Kidney (tissue), 14 donors: ENCODE measurements around the gene DPY19L1. TPM values are rescaled to one million over a fixed set of nuclear protein-coding genes. Genes with fewer than 3 reads are reported as not detected.

Source experiments
- DNase-seq, 5 donors: peaks; one replicate each; pipeline ENCODE4 v3.0.0-alpha.2; 2013 to 2020
- FAIRE-seq: peaks from 2 replicates; lab custom pipeline; 2012; peaks lifted over from hg19 to GRCh38; lab: Jason Lieb, UNC
- H3K27ac ChIP-seq, 2 donors: one replicate each; pipeline ENCODE4 v1.7.0; 2013; ENCODE audit warnings: low read depth in 2 of 2, low read length in 2 of 2, inconsistent platforms in 1 of 2
- H3K27me3 ChIP-seq: one replicate; pipeline ENCODE4 v1.7.1; 2013; ENCODE audit warnings: low read length, inconsistent platforms; ENCODE audit not compliant: control insufficient read depth, insufficient read depth
- H3K36me3 ChIP-seq, 3 donors: one replicate each; pipeline versions ENCODE4 v1.7.0 to v1.7.1; 2013; ENCODE audit warnings: low read length in 3 of 3, control low read depth in 1 of 3, inconsistent platforms in 1 of 3; ENCODE audit not compliant: insufficient read depth in 3 of 3, control insufficient read depth in 2 of 3
- H3K4me1 ChIP-seq, 3 donors: one replicate each; pipeline versions ENCODE4 v1.7.0 to v1.7.1; 2013; ENCODE audit warnings: low read length in 3 of 3, inconsistent platforms in 1 of 3, low read depth in 1 of 3; ENCODE audit not compliant: control insufficient read depth in 2 of 3, insufficient read depth in 2 of 3
- H3K4me3 ChIP-seq, 3 donors: one replicate each; pipeline versions ENCODE4 v1.7.0 to v1.8.1; 2013; ENCODE audit warnings: low read length in 3 of 3, control low read depth in 1 of 3, inconsistent platforms in 1 of 3
- H3K9ac ChIP-seq, 3 donors: one replicate each; pipeline versions ENCODE4 v1.7.0 to v1.7.1; 2013; ENCODE audit warnings: low read length in 3 of 3, control low read depth in 1 of 3, inconsistent platforms in 1 of 3
- H3K9me3 ChIP-seq, 3 donors: one replicate each; pipeline versions ENCODE4 v1.7.0 to v1.7.1; 2013; ENCODE audit warnings: low read length in 3 of 3, control low read depth in 1 of 3, inconsistent platforms in 1 of 3; ENCODE audit not compliant: control insufficient read depth in 2 of 3, insufficient read depth in 1 of 3
- intact Hi-C: fragments of 100-400 bp; cut with DNase I; formaldehyde crosslinking; loops from one replicate; pipeline ENCODE4 v1.11.1; 2022
- polyA plus RNA-seq: library from polyadenylated mRNA; stranded (reverse); fragments of 350-450 nt; fragmentation: Illumina TruSeq; extraction: RNeasy Lipid Tissue Mini Kit (QIAGEN cat#74804); gene quantifications from one replicate; pipeline ENCODE4 v1.2.3, GENCODE V29; 2014; ENCODE audit warnings: low read depth, low replicate concordance; ENCODE audit not compliant: insufficient read depth
- total RNA-seq: library from RNA; stranded (reverse); fragmentation: NEBNext Ultra II Directional; extraction: Animal tissue kit (Norgen Biotek cat#: 25700); gene quantifications from one replicate; pipeline ENCODE4 v1.2.1, GENCODE V29; 2021
- TF ChIP-seq, protein P1 (sequence below): IDR thresholded peaks from 3 replicates; pipeline ENCODE4 v1.5.1; 2012; ENCODE audit warnings: mild to moderate bottlenecking, moderate library complexity, borderline replicate concordance; ENCODE audit not compliant: insufficient read depth; ENCODE audit errors: extremely low read depth
- donor health status: control.
- donor health status: control.
- donor health status: control.
- donor health status: control.
- donor health status: control.
- donor health status: DM: yes; HTN: yes; CAD: no.
- donor health status: Normal renal cell carcinoma (clear cell type).

The DPY19L1 gene
- total and polyA plus RNA-seq, 2 donors from 2014 or later = 5.0 to 32.4 TPM

DNA sequence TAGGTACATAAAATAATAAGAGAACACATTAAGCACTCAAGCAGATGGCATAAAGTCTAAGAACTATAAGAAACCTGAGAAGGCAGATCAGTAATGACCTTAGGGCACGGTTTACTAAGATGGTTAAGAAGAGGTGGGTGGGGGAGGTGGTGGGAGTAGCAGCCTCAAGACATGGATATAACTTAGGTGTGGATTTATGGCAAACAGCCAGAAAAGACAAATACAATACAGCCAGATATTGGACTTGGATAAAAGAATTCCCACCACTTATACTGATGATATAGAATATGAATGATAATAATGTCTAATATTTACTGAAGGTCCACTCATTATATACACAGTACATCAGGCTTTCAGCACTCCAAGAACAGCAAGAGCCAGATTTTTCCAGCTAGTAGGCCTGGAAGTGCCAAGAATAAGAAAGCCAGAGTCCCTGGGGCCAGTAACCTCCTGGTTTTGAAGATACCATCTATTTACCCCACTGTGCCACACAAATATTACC is 11.9 kb downstream of the DPY19L1 start:
- Histone ChIP-seq H3K27ac (no peak overlapping the region), H3K9me3 (no peaks in the 10 kb centered on the region), H3K36me3 (no peaks in the 10 kb centered on the region), H3K4me3 (no peak overlapping the region), H3K4me1 (no peaks in the 10 kb centered on the region), H3K9ac (no peak overlapping the region), H3K27me3 (no peaks in the 10 kb centered on the region)
- FAIRE-seq (no peak), DNase-seq (peak in 2 of 5 donors; percentile 35 to 49)
- intact Hi-C loops = no loop called here
- TF ChIP-seq, protein P1, sequence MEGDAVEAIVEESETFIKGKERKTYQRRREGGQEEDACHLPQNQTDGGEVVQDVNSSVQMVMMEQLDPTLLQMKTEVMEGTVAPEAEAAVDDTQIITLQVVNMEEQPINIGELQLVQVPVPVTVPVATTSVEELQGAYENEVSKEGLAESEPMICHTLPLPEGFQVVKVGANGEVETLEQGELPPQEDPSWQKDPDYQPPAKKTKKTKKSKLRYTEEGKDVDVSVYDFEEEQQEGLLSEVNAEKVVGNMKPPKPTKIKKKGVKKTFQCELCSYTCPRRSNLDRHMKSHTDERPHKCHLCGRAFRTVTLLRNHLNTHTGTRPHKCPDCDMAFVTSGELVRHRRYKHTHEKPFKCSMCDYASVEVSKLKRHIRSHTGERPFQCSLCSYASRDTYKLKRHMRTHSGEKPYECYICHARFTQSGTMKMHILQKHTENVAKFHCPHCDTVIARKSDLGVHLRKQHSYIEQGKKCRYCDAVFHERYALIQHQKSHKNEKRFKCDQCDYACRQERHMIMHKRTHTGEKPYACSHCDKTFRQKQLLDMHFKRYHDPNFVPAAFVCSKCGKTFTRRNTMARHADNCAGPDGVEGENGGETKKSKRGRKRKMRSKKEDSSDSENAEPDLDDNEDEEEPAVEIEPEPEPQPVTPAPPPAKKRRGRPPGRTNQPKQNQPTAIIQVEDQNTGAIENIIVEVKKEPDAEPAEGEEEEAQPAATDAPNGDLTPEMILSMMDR = no peak

DNA sequence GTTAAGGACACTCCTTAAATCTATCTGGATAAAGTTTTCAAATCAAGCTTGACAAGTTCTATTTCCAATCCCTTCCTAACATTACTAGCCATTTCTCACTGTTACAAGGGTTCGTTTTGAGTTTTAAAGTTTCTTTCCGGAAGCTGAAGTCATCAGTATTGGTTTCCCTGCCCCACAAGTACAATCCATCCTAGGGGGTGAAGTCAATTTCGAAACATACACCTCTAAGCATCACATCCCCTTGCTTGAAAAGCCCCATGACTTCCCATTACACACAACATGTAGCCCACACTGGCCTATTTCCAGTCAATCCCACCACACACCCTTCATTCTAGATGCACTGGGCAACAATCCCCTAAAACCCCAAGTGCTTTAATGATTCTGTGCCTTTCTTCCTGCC is 13.0 kb downstream of the DPY19L1 start:
- Histone ChIP-seq H3K9me3 (no peaks in the 10 kb centered on the region), H3K4me3 (no peak overlapping the region), H3K9ac (no peak overlapping the region), H3K4me1 (no peaks in the 10 kb centered on the region), H3K27me3 (no peaks in the 10 kb centered on the region), H3K36me3 (no peaks in the 10 kb centered on the region), H3K27ac (no peak overlapping the region)
- no peak for FAIRE-seq
- TF ChIP-seq, protein P1 = no peak
- no peak for DNase-seq
- intact Hi-C loops = no loop called here

DNA sequence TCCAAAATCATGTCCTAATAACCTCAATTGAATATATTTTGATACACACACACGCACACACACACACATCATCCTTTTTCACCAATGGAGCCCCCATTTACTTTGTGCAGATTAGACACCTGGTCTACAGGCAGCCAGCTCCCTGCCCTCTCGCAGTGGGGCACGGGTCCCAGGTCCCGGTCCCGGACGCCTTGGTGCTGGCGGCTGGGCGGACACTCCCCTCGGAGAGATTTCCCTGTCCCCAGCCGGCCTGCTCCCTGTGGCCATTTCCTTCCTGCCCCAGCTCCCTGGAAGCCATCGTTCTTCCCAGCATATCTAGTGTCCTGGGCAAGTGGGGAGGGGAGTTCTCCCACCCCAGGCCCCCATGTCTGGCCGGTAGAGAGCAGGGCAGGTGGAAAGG is 14.6 kb downstream of the DPY19L1 start:
- H3K4me3 ChIP-seq = no peak overlapping the region
- intact Hi-C loops = no loop called here
- no peak overlapping the region for H3K27ac ChIP-seq
- peak in 1 of 5 donors; percentile 63 for DNase-seq
- H3K27me3 ChIP-seq = no peaks in the 10 kb centered on the region
- no peaks in the 10 kb centered on the region for H3K36me3 ChIP-seq
- no peak overlapping the region for H3K9ac ChIP-seq
- H3K9me3 ChIP-seq = no peaks in the 10 kb centered on the region
- FAIRE-seq = no peak
- TF ChIP-seq, protein P1 = no peak
- H3K4me1 ChIP-seq = no peaks in the 10 kb centered on the region

DNA sequence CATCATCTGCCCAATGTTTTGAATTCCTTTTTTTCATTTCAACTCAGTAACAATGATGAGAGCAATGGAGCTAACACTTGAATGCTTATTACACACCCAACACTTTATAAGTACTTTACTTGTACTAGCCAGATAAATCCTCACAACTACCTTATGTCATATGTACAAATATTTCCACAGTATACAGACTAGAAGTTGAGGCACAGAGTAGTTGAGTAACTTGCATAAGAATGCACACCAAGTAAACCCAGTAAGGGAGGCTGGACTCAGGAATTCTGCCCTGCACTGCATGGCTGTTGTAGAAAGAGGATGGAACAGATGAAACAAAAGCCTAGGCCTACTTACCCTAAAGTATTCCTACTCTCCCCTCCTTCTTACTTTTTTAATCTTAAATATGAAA is 15.8 kb downstream of the DPY19L1 start:
- no peak for DNase-seq
- Histone ChIP-seq H3K27ac (no peak overlapping the region), H3K4me1 (no peaks in the 10 kb centered on the region), H3K27me3 (no peaks in the 10 kb centered on the region), H3K9ac (no peak overlapping the region), H3K4me3 (no peak overlapping the region), H3K36me3 (peaks cover 0 to 5% (median 0%) of the 10 kb centered on the region in 3 donors), H3K9me3 (no peaks in the 10 kb centered on the region)
- TF ChIP-seq, protein P1 = no peak
- intact Hi-C loops = no loop called here
- FAIRE-seq = no peak
